ENCODE results near the gene FBLN2. TPM values are rescaled to one million over a fixed set of nuclear protein-coding genes. Genes with fewer than 3 reads are reported as not detected.

FBLN2 gene
- total and polyA plus RNA-seq, 10 of the 15 experiments (the other 5 are each of a cell fraction or from before 2014, with no cell fraction given): 0.03 to 0.41 (median 0.12) TPM; not detected in 2

DNA sequence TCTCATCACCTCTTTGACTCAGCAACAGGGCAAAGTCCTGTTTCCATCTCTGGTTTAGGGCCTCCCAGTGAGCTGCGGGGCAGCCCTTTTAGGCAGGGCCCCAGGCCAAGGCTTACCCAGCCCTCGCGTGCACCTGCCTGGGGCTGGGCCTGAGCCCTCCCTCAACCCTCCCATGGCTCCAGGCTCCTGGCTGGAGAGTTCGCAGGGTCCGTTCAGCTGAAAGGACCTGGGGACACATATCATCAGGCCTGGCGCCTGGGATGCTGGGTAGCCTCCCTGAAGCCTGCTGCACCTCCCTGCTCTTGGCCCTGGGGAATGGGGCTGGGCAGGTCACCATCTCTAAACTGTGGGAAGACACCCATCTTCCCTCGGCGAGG is 39.1 kb upstream of the FBLN2 start:
- ChIA-PET POLR2A (no interaction called here), RAD21 (ENCODE audit: unreplicated experiment) (no interaction called here), SMC1A (ENCODE audit: uncharacterized antibody, unreplicated experiment) (no interaction called here), CTCF (no interaction called here)
- ATAC-seq (no peak), FAIRE-seq (no peak), DNase-seq (ENCODE audit: low read depth, low spot score) (no peak)
- H3K4me3 ChIP-seq: no peak overlapping the region
- H3K36me3 ChIP-seq (ENCODE audit: control insufficient read depth in 2 of 2, insufficient read depth in 2 of 2, low read length in 1 of 2): no peaks in the 10 kb centered on the region
- no peaks in the 10 kb centered on the region for H3K79me2 ChIP-seq (ENCODE audit: control insufficient read depth, insufficient read depth, low read length)
- WGBS (ENCODE audit: insufficient coverage, insufficient replicate concordance, low lambda C conversion rate, missing lambda C conversion rate): 72% methylated on average over 8 of the region's 8 CpGs
- no peaks in the 10 kb centered on the region for H4K20me1 ChIP-seq (ENCODE audit: control insufficient read depth, insufficient read depth)
- no peak overlapping the region for H3K4me2 ChIP-seq (ENCODE audit: control insufficient read depth, insufficient read depth)
- H3K4me1 ChIP-seq (ENCODE audit: control insufficient read depth, insufficient read depth, low read length): peaks cover 5% of the 10 kb centered on the region; the same call in 1 of the 2 replicates
- intact Hi-C loops (cut with micrococcal nuclease; ENCODE audit: unreplicated experiment) (no loop called here), in situ Hi-C loops (cut with MboI) (no loop called here)
- H3K9ac ChIP-seq (ENCODE audit: control insufficient read depth, insufficient read depth, low read length): no peak overlapping the region
- H3K9me3 ChIP-seq (replicated peaks; ENCODE audit: control insufficient read depth, insufficient read depth, low read length): no peaks in the 10 kb centered on the region
- no peak for TF ChIP-seq POLR2AphosphoS5 (IDR thresholded peaks at IDR 0.05; ENCODE audit: low read length)
- no peak for TF ChIP-seq BCL11A (IDR thresholded peaks at IDR 0.05; ENCODE audit: low read depth, low read length)
- no peak for TF ChIP-seq SMAD1 (IDR thresholded peaks at IDR 0.05; ENCODE audit: low read depth, partially characterized antibody)
- TF ChIP-seq, protein P1, sequence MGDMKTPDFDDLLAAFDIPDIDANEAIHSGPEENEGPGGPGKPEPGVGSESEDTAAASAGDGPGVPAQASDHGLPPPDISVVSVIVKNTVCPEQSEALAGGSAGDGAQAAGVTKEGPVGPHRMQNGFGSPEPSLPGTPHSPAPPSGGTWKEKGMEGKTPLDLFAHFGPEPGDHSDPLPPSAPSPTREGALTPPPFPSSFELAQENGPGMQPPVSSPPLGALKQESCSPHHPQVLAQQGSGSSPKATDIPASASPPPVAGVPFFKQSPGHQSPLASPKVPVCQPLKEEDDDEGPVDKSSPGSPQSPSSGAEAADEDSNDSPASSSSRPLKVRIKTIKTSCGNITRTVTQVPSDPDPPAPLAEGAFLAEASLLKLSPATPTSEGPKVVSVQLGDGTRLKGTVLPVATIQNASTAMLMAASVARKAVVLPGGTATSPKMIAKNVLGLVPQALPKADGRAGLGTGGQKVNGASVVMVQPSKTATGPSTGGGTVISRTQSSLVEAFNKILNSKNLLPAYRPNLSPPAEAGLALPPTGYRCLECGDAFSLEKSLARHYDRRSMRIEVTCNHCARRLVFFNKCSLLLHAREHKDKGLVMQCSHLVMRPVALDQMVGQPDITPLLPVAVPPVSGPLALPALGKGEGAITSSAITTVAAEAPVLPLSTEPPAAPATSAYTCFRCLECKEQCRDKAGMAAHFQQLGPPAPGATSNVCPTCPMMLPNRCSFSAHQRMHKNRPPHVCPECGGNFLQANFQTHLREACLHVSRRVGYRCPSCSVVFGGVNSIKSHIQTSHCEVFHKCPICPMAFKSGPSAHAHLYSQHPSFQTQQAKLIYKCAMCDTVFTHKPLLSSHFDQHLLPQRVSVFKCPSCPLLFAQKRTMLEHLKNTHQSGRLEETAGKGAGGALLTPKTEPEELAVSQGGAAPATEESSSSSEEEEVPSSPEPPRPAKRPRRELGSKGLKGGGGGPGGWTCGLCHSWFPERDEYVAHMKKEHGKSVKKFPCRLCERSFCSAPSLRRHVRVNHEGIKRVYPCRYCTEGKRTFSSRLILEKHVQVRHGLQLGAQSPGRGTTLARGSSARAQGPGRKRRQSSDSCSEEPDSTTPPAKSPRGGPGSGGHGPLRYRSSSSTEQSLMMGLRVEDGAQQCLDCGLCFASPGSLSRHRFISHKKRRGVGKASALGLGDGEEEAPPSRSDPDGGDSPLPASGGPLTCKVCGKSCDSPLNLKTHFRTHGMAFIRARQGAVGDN (IDR thresholded peaks at IDR 0.05): no peak
- TF ChIP-seq ATF7 (IDR thresholded peaks at IDR 0.05; ENCODE audit: low read depth): no peak
- TF ChIP-seq ZBED1 (IDR thresholded peaks at IDR 0.05; ENCODE audit: borderline replicate concordance): no peak
- no peak for TF ChIP-seq MEF2A (IDR thresholded peaks at IDR 0.05; ENCODE audit: insufficient read depth, low read depth, low read length)
- TF ChIP-seq NR2C1 (IDR thresholded peaks at IDR 0.05): no peak
- no peak for TF ChIP-seq ZNF274 (IDR thresholded peaks at IDR 0.05; ENCODE audit: insufficient read depth, insufficient read length)
- no peak for TF ChIP-seq ZNF207 (IDR thresholded peaks at IDR 0.05; ENCODE audit: borderline replicate concordance)
- TF ChIP-seq SMARCA5 (IDR thresholded peaks at IDR 0.05): no peak
- TF ChIP-seq HDAC6 (IDR thresholded peaks at IDR 0.05; ENCODE audit: unreplicated experiment): no peak
- no peak for TF ChIP-seq CREB1 (IDR thresholded peaks at IDR 0.05; ENCODE audit: low read depth)
- TF ChIP-seq NFIC (IDR thresholded peaks at IDR 0.05; ENCODE audit: low read depth, low read length): no peak
- TF ChIP-seq, protein P2, sequence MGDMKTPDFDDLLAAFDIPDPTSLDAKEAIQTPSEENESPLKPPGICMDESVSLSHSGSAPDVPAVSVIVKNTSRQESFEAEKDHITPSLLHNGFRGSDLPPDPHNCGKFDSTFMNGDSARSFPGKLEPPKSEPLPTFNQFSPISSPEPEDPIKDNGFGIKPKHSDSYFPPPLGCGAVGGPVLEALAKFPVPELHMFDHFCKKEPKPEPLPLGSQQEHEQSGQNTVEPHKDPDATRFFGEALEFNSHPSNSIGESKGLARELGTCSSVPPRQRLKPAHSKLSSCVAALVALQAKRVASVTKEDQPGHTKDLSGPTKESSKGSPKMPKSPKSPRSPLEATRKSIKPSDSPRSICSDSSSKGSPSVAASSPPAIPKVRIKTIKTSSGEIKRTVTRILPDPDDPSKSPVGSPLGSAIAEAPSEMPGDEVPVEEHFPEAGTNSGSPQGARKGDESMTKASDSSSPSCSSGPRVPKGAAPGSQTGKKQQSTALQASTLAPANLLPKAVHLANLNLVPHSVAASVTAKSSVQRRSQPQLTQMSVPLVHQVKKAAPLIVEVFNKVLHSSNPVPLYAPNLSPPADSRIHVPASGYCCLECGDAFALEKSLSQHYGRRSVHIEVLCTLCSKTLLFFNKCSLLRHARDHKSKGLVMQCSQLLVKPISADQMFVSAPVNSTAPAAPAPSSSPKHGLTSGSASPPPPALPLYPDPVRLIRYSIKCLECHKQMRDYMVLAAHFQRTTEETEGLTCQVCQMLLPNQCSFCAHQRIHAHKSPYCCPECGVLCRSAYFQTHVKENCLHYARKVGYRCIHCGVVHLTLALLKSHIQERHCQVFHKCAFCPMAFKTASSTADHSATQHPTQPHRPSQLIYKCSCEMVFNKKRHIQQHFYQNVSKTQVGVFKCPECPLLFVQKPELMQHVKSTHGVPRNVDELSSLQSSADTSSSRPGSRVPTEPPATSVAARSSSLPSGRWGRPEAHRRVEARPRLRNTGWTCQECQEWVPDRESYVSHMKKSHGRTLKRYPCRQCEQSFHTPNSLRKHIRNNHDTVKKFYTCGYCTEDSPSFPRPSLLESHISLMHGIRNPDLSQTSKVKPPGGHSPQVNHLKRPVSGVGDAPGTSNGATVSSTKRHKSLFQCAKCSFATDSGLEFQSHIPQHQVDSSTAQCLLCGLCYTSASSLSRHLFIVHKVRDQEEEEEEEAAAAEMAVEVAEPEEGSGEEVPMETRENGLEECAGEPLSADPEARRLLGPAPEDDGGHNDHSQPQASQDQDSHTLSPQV (IDR thresholded peaks at IDR 0.05): no peak
- no peak overlapping the region for H2AFZ ChIP-seq (ENCODE audit: control insufficient read depth, low read depth, low read length)
- H3K27ac ChIP-seq (ENCODE audit: control insufficient read depth, insufficient read depth): no peak overlapping the region
- BruUV-seq (replicated peaks): no TSS peak
- no peaks in the 10 kb centered on the region for H3K27me3 ChIP-seq (replicated peaks in 1 of 2; ENCODE audit: control insufficient read depth in 2 of 2, insufficient read depth in 2 of 2, low read length in 1 of 2)

Measured in GM12878 (cell line).